ENCODE measurements around the gene ALDH3A2.

Gene ALDH3A2

DNA sequence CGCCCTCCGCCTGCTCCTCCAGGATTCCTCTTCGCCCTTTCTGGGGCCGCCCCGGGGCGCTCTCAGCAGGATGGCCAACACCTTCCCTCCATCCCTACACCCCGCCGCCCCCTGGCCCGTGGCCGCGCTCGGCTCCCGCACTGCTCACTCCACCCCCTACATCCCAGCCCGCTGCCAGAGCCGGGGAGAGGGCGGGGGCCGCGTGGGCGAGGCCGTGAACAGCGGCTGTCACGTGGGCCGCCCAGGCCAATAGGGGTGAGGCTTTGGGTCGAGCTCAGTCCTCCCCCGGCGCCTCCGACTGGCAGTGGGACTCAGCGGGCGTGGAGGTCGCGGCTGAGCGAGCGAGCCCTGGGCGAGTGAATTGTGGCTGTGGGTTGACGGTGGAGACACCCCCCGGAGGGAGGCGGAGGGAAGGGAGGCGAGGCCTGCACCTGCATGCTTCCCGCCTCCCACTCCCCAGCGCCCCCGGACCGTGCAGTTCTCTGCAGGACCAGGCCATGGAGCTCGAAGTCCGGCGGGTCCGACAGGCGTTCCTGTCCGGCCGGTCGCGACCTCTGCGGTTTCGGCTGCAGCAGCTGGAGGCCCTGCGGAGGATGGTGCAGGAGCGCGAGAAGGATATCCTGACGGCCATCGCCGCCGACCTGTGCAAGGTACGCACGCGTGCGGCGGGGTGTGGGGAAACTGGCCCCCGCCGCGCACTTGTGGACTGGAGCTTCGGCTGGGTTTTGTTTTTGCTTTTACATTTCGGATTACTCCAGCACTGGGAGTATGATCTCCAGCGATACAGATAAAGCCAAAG is at the start of gene ALDH3A2:
Gene ALDH3A2 (plus strand): TSS at position 277 of the 799 bp plus-strand sequence. CDS start 221 bp downstream, at position 498.
- peak; percentile 78 to 91 for DNase-seq (ENCODE audit: low read depth in 2 of 2)

DNA sequence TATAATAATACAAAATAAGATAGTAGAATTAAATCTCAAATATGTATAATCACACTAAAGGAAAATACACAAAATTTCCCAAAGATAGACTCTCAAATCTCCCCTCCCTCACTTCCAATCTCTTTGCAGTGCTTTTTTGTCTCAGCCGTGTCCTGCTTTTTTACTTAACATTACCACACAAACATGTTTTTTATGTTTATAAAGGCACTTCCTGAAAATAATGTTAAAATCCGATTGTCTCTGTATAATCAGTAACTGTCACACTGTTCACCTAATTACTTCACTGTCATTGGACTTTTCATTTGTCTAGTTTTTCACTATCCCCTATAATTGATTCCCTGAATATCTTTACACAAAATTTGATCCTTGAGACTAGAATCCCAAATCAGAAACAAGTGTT is 38.2 kb upstream of the ALDH3A2 start:
- no peak for DNase-seq (ENCODE audit: low read depth in 2 of 2)

DNA sequence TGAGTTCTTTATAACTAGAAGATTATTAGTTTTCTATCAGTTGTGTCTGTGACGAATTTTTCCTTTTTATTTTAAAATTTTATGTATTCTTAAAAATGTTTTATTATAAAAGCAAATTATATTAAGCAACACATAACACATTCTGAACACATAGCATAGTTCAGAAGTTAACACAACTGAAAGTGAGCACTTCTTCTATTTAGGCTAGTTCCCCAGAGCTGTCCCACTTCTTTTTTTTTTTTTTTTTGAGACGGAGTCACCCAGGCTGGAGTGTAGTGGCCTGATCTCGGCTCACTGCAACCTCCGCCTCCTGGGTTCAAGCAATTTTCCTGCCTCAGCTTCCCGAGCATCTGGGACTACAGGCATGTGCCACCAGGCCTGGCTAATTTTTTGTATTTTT is 37.7 kb upstream of the ALDH3A2 start:
- no peak for DNase-seq (ENCODE audit: low read depth in 2 of 2)

DNA sequence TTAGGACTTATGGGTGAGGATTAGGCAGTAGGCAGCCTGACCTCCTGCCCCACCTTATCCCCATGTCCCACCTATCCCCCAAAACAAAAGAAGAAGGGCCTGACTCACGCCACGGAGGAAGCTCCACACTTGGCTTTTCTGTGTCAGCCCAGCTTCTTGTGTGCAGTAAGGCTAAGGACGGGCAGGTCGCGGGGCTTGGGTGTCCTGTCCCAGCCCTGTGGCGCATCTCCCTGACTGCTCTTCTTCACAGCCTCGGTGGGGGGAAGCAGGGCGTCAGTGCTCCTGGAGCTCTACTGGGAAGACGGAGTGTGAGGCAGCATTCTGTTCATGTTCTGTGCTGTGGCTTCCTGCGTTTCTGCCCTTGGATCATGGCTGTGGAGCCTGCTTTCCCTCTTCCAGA is 34.6 kb upstream of the ALDH3A2 start:
- DNase-seq (ENCODE audit: low read depth in 2 of 2) = no peak

DNA sequence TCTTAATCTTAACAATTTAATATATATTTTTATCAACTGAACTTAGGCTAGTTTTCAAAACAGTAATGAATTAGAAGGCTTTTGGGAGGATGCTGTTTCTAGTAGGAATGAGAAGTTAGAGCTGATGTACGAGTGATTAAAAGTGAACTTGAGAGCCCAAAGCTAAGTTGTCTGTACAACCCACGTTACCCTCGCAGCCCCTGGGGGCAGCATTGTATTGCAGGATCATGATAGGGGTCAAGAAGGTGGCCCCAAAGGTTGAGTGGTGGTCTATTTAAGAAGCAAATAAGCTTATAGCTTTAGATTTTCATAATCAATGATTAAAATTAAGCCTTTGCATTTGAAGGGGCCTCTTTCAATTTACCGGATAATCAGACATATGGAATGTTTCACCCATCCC is 33.7 kb upstream of the ALDH3A2 start:
- DNase-seq (ENCODE audit: low read depth in 2 of 2) = no peak

DNA sequence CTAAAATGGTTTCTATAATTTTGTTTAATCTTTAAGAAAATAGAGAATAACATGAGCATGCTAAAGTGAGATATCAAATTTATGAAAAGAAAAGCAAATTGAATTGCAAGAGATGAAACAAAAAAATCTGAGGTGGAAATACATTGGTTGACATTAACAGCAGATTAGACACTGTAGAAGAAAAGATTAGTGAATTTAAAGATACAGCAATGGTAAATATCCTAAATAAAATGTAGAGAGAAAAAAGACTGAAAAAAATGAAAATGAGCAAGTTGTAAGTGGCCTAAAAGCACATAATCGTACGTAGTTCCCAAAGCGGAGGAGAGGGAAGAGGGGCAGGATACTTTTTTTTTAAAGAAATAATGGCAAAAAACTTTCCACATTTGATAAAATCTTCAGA is 30.5 kb upstream of the ALDH3A2 start:
- no peak for DNase-seq (ENCODE audit: low read depth in 2 of 2)

DNA sequence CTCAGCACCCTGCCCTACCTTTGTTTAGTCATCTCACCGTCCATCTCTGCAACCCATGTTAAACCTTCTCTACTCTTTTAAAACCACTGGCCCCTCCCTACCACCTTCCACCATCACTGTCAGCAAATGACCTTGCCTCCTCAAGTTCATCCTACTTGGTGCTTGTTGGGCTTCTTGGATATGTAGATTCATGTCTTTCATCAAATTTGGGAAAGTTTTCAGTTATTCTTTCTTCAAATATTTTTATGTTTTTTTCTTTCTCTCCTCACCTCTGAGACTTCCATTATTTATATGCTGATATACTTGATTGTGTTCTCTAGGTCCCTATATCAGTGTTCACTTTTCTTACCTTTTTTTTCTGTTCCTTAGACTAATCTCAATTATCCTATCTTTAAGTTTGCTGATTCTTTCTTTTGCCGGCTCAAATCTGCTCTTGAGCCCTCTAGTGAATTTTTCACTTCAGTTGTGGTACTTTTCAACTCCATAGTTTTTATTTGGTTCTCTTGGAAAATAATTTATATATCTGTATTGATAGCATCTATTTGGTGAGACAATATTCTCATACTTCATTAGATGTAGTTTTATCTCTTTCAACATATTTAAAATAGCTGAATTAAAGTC is 28.7 kb upstream of the ALDH3A2 start:
- no peak for DNase-seq (ENCODE audit: low read depth in 2 of 2)

DNA sequence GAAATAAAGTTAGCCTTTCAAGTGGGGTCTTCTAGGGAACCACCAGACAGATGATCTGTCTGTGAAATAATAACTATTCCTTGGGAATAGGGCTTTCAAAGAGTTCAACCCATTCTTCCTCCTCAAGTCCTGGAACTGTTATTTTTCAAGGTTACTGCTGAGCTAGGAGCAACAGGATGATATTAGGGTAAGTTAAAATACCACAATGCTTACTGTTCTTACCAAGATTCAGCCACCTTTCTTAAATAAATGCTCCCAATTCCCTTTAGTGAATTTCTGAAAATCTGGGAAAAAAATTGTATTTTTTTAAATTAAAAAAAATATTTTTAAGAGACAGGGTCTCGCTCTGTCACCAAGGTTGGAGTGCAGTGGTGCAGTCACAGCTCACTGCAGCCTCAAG is 26.9 kb upstream of the ALDH3A2 start:
- DNase-seq (ENCODE audit: low read depth in 2 of 2) = no peak

DNA sequence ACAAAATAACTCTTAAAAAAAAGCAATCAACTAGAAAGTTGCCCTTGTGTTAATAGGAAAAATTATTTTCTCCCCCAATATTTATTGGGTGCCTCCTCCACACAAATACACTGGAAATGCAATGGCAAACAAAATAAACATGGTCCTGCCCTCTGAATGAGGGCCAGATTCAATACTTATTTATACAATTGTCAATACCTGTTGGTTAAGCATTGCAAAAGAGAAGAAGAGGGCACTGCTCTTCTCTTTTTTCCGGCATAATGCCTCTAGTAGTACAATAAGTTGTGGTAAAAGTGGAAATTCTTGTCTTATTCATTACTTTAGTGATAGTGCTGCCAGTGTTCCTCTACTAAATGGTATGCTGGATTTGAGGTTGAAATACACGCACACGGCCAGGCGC is 22.5 kb upstream of the ALDH3A2 start:
- DNase-seq (ENCODE audit: low read depth in 2 of 2) = no peak

DNA sequence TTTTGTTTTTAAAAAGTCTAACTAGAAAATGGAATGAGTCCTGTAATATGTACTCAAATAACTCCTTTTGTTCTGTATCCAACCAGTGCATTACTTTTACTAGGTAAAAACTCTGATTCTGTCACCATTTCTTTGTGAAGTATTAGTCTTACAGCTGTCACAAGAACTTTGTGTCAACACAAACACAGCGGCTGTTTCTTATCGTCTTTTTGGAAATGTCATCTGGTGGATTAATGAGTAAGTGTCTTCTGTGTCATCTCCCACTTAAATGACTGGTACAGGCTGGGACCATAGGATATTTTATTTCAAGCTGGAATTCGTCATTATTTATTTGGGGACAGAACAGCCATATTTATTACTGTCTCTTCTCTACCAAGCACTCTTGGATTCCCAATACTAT is 19.1 kb upstream of the ALDH3A2 start:
- DNase-seq (ENCODE audit: low read depth in 2 of 2) = no peak

DNA sequence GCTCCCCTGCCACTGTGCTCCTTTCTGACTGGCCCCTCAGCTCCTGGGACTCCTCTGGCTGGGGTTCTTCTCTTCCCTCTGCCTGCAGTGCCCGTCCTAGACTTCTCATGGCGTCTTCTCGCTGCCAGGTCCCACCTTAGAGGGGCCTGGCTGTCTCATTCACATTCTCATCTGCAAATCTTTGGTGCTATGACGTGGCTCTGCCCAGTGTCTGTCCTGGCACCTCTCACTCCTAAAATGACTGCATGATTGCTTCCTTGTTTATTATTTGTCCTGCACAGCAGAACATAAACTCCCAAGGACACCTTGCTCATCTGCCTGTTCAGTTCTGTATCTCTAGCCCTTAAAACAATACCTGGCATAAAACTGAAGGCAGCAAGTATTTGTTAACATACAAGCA is 18.5 kb upstream of the ALDH3A2 start:
- DNase-seq (ENCODE audit: low read depth in 2 of 2) = no peak

DNA sequence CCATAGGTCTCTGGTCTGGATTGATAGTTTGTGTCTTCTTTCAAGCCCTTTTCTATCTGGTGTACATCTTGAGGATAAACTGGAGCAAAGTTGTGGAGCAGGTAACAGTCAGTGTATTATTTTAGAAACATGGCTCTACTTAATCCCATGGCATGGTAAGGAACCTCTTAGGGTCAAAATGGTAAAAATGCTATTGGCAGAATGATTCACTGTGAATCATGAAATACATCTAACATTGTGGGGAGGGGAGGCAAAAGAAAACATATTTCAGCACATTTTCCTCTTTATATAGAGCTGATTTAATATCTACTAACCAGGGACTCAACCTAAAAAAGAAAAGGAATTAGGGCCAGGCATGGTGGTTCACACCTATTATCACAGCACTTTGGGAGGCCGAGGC is 17.9 kb upstream of the ALDH3A2 start:
- DNase-seq (ENCODE audit: low read depth in 2 of 2) = no peak

DNA sequence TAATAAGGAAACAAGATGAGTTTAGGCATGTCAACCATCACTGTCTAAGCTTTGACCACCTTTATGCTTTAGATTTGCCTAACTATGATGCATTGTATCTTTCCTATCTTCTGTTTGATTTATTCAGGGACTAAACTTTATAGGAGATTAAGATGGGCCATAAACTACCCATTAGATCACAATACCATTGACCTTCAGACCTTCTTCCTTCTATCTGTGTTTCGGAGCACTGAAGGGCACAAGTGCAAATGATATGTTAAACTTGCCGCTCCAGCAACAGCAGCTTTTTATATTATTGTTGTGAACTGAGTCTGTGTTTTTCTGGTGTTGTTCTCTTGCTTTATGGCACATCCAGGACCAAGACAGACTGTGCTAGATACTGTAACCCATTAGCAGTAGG is 16.6 kb upstream of the ALDH3A2 start:
- no peak for DNase-seq (ENCODE audit: low read depth in 2 of 2)

DNA sequence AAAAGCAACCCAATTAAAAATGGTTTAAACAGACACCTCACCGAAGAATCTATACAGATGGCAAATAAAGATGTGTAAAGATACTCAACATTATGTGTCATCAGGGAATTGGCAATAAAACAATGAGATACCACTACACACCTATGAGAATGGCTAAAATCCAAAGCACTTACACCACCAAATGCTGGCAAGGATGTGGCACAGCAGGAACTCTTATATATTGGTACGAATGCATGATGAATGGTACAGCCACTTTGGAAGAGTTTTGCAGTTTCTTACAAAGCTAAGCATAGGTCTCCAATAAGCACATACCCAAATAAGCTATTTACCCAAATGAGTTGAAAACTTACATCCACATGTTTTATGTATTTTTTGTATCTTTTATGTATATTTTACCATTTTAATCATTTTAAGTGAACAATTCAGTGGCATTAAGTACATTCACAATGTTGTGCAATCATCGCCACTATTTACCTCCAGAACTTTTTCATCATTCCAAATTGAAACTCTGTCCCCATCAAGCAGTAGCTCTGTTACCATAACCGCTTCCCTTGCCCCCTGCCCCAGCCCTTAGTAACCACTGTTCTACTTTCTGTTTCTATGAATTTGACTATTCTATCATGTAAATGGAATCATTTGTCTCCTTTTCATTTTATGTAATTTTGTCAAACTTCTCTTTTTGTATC is 6.7 kb upstream of the ALDH3A2 start:
- no peak for DNase-seq (ENCODE audit: low read depth in 2 of 2)

DNA sequence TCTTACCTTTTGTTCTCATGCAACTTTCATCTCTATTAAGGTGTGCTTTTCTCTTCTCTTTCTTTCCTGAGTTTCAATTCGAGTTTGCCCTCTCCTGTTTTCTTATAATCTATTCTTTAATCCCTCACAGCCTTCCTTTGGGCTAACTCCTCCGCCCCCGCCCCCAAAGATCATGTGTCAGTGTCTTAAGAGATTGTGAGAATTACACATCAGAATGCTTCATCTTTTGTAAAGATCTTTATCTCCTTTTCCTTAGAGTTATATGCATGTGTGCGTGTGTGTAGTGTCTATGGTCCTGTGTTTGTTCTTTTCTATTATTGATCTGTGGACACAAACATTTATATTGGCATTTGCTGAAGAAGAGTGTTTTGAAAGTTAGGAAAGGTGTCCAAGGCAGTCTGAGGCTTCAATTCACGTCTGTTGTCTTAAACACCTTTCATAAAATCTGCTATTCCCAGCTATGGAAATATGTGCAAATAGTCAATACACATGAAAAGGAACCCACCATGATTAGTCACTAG is 6.1 kb upstream of the ALDH3A2 start:
- DNase-seq (ENCODE audit: low read depth in 2 of 2) = no peak

DNA sequence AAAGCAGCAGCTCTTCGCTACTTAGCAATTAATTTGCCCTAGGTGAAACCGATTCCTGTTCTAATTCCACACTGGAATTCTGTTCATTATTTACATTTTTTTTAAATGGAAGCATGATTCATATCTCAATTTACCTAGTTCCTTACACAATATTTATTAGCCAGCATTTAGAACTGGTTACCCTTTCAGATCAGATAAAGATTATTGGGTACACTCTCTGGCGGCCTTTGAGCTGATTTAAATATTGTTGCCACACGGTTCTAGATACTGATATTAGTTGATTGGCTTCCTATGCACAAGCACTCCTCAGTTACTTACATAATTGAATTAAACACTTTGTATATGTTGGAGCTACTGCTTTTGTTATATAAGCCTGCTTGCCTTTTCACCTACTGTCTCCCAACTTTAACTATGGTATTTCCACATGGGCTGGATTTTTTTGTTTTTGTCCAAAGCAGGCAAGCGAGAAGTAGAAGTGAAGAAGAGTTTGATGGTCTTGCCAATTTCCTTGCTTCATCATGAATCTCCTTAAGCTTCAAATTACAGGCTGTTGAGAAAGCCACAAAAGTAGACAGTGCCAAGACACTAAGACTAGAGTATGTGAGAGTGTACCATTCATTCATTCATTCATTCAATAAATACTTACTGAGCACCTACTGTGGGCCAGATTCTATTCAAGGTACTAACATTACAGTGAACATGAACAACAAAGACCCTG is 3.9 kb upstream of the ALDH3A2 start:
- DNase-seq (ENCODE audit: low read depth in 2 of 2) = no peak

DNA sequence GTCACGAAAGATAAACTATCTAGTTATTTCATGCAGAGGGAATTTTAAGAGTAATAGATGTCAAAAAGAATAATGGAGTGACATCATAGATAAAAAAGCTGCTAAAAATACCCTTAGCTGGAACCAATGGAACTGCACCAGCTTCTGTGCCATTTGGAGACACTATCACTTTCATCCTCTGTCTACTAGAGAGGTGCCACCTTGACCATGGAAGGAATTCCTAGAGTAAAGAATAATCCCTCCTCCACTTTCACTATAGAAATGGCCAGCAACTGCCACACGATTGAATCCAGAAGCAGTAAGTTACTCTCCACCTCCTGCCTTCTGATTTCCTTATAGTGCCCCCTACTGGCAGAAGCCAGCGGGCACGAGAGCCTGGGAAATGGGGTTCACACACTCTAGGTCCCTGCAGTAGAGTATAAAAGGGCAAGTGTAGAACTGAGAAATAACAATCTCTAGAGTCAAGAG is 2.8 kb upstream of the ALDH3A2 start:
- peak in 1 of 2 donors; percentile 9 for DNase-seq (ENCODE audit: low read depth in 2 of 2)

DNA sequence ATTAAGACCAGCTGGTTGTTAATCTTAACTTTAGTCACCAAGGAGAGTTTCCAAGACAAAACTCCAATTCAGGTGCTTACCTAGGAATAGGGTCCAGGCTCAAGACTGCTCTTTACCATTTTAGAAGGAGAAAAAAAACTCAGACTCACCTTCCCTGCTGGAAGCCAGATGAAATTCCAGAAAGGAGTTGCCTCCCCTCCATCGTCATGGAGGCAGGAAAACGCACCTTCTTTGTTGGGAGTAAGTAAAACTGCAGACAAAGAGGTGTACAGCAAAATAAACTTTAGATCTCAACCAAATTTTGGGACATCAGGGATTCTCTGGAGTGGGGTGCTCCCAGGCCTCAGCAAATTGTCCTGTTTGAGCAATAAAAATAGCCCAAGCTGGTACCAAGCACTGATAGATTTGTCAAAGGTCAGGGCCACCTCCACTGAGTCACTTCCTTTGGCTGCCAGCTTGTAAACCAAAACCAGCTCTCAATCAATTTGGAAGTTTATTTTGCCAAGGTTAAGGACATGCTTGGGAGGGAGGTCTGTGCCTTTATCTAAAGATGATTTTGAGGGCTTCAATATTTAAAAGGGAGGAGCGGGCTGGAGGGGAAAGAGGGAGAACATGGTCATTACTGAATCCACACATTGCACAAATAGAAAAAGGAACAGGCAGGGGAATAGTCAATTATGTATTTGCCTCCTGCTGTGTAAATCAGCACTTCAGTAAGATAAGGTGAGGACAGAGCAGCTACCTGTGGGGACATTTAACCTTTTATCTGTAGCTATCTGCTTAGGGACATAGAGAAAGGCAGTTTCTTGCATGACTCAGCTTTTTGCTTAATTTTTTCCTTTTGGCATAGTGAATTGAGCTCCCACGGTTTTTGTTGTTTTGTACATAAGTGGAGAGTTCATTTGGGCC is 1.5 kb upstream of the ALDH3A2 start:
- no peak for DNase-seq (ENCODE audit: low read depth in 2 of 2)

DNA sequence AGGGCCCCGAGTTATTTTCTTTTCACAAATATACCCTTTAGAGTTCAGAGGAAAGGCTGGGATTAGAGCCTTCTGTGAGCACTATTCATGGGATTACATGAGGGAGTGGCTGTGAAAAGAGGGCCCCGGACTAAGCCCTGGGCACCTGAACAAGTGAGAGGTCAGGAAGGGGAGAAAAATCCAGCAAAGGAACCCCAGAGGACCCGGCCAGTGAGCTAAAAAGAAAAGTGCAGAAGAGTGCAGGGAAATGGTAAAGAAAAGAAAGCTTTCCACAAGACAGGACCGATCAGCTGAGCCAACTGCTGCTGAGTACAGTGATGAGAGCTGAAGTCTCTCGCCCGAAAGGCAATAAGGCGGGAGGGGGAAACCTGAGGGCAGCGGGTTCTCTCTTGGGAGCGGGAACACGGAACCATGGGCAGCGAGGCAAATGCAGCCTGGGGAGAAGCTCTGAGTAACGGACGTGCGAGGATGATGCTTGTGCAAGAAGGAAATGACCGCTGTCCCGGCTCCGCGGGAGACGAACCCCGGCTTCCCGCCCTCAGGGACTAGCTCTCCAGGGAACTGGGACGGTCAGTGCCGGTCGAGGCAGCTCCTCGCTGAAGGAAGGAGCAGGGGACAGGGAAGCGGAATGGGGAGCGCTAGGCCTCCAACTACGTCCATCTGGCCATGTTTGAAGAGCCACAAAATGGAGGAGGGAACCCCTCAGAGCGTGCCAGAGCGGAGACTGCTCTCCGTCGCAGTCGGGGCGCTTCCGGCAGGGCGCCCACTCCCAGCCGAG is 665 bp upstream of the ALDH3A2 start:
- no peak for DNase-seq (ENCODE audit: low read depth in 2 of 2)

DNA sequence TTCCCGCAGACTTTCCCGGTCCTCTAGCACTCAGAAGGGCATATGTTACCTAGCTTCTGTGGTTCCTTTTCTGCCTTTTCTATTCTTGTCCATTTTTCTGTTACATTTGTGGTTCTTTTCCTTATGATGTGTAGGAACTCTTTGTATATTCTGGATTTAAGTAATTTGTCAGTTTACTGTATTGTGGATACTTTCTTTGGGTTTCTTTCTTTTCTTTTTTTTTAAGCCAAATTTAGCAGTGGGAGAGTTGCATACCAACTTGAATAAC is 657 bp downstream of the ALDH3A2 start:
- DNase-seq (ENCODE audit: low read depth in 2 of 2) = no peak

All from stimulated activated CD4-positive, alpha-beta T cell treated with anti-CD3 and anti-CD28 coated beads, Interleukin-1b, Interleukin-23, amount 100 ng/mL, for 1 hour (primary cell).